GM18873 (cell line): ENCODE data around the gene HOXA13.

Experiments
- ATAC-seq: cut with Tn5 transposase; IDR thresholded peaks from one replicate; pipeline ENCODE4 v1.9.1; 2021; ENCODE audit warnings: mild to moderate bottlenecking, moderate library complexity, moderate number of reproducible peaks; ENCODE audit not compliant: unreplicated experiment, low FRiP score

The HOXA13 gene

DNA sequence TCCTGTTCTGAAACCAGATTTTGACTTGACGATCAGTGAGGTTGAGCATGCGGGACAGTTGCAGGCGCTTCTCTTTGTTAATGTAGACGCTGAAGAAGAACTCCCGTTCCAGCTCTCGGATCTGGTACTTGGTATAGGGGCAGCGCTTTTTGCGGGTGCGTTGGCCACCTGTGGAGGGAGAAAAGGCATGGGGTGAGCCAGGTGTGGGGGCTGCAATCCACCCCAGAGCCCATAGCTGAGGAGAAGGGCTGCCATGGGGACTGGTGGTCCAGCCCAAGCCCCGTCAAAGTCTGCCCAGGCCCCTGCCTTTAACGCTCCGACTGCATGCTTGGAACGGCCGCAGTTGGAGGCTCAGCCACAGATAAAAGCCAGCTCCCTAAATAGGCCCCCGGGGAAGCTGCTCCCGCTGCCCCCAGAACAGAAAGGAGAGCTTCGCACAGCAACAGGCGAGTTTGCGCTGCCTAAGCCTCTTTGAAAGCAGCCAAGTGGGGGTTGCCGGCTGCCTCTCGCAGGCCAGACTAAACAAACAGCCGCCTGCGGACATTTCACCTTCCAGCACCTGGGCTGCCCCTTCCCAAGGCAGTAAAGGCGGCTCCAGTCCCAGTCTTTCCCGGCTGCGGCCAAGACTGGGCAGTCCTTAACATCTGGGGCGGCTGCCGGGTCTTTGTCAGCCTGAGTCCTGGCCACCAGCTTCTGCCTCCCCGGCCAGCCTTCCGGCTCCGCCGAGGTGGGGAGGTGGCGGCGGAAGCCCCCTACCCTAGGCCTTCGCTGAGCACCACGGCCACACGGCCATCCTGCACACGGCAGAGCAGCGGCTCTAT is 16.8 kb downstream of the HOXA13 start:
- no peak for ATAC-seq

DNA sequence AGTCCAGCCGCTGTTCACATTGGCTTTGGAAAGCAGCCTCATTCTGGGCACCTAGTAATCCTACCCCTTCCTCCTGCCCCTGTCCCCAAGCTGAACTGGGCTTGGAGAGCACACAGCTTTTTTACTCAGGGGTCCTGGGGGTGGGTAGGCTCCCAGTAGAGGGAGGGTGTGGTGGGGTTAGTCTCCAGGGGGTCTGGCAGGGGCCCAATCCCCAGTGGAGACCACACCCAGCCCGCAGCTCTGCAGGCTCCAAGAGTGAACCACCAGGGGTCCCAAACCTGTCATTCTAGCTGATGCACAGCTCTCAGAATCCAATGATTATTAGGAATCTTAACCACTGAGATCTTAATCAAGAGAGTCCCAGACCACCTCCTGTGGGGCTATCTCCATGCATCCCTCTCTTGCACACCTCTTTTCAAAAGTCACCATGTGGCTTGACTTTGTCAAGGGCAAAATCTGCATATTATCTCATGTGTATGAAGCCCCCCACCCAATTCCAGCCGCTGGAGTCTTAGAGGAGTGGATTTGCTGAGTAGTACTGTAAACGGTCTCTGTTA is 17.5 kb downstream of the HOXA13 start:
- ATAC-seq, result no peak

DNA sequence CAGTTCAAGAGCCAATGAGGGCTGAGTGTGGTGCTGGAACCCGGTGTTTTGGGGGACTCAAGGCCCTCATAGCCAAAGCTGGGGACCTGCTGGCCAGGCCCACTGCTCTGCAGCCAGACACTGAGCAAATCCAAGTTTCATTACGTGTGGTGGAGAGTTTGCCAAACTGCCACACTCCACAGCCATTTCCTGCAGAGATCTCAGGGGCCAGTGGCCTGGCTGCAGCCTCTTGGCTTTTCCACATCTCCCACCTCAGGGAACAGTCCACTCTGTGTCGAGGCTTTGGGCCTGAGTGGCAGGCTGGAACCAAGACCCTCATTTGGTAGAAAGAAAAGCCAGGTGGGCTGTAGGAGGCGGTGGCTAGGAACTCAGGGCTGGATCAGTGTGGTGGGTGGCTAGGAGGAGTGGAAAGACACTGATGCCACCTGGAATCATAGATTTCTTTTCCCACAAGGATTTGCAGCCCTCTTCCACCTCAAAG is 18.1 kb downstream of the HOXA13 start:
- ATAC-seq, result no peak

DNA sequence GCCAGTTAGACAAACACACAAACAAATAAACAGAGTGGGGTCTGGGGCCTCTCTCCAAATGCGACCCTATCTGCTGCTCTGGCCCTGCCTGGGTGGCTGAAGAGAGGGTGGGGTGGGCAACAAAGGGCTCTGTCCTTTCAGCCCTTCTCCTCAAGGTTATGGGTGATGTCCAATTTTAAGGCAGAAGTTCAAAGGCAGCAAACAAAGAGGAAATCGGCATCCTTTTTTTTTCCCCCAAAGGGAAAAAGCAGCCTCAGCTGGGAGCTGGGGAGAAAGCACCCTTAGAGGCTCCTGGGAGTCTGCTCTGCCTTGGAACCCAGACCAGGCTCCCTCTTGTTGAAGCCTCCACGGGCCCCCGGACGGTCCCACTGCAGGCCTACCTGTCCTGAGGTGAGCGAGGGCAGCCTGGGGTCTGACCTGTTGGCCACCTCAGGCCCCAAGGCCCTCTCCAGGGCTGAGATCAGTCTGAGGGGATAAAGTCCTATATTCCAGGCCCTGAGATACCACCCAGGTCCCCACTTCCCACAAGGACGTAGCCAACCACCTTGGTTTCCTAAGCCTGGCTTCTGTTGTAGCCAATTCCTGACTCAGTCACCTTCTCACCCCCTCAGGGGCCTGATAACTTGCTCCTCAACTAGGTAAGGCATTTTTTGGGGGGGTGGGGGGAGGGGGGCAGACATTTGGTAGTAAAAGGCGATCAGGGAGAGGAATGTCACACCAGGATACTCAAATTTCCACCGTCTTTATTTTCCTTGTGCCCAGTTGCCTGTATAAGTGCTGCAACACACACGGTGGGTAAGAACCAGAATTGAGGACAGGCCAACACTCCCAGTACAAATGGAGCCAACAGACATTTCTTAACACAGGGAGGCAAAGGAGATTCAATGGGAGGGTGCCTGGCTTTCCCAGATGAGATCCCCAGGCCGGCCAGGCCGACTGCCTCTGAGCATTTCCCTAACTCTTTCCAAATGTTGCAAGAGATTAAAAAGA is 19.2 kb downstream of the HOXA13 start:
- no peak for ATAC-seq

DNA sequence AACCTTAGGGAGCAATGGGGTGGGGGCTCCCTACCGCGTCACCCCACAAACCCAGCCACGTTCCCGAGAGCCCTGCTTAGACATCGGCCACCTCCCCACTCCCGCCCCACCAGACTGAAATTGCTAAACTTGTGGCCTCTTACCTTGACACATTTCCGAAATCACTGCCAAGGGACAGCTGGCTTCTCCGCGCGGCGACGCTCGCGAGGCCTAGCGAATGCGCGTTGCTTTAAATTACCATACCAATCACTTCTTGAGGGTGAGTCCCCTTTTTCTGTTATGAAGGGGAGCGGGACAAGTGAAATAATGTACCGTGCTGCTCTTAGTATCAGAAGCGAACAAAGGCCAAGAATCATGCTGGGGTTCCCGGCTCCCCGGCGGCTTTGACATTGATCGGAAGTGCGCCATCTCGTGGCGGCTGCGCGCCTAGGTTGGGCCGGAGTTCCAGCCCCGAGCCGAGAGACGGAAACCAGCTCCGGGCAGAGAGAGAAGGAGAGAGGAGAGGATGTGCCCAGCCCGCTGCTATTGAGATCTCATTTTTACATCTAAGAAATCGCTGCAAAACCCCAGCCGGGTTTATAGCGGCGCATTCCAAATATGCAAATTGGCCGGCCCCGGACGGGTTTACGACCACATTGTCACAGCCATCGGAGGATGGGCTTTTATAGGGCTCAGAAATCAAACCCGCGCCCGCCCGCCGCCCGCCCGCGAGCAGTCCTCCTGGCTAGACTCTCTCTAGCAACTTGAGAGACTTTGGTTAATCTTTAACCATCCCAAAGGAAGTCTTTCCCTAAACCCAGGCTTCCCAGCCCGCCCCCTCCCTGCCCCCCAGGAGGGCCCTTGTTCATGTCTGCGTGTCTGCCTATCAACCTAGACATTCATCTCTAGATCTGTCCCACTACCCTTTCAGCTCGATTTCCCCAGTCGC is 20.1 kb downstream of the HOXA13 start:
- ATAC-seq, result no peak

DNA sequence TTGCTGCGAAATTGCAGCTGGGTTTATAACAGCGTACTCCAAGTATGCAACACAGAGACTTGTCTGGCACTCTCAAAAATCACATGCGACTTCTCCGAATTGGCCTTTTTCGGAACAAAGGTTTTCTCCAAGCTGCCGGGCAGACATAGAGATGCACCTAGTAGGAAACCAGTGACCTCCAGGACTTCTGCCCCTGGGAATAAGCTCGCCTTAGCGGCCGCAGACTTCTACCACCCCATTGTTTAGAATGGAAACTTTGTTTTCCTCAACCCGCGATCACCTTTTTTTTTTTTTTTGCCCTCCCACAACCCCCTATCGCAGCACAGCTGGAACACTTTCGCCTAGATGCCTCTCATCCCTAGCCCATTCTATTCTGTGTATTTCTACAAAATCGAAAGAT is 20.9 kb downstream of the HOXA13 start:
- no peak for ATAC-seq

DNA sequence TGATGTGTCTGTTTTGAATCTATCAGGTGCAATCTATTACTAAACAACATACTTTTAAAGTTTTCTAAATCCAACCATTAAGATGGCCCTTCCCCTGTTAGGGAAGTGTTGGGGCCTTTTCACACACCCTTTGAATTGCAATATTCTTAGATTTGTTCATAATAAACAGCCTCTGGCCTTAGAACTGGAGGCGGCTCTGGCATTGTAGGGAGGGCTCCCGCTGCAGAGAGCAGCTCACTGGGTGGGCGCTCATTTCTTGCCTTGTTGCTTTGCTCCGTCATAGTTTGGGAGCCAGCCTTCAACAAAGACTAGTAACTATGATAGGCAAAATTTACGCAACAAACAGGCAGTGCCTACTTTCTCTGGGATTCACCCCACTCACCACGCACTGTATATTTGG is 21.5 kb downstream of the HOXA13 start:
- no peak for ATAC-seq

DNA sequence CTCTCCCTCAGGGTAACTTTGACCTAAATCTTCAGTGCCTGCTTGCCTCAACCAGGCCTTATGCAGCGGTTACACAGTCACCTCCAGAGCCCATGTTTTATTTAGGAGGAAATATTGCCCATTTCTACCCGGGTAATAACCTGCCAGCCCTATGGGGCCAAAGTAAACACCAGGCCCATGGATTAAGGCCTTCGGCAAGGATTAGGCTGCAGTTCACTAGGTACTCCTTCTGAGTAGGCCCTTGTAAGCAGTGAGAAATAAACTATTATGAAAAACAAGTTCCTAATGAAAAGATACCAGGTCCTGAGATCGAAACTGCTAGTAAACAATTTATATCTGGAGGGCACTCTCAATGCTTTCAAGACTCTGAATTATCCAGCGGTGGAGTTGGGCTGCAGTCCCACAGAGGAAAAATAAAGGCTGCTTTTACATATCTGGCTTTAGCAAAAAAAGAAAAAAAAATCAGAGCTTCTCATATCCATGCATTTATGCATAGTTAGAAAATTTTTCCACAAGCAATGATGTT is 22.0 kb downstream of the HOXA13 start:
- ATAC-seq, result no peak

DNA sequence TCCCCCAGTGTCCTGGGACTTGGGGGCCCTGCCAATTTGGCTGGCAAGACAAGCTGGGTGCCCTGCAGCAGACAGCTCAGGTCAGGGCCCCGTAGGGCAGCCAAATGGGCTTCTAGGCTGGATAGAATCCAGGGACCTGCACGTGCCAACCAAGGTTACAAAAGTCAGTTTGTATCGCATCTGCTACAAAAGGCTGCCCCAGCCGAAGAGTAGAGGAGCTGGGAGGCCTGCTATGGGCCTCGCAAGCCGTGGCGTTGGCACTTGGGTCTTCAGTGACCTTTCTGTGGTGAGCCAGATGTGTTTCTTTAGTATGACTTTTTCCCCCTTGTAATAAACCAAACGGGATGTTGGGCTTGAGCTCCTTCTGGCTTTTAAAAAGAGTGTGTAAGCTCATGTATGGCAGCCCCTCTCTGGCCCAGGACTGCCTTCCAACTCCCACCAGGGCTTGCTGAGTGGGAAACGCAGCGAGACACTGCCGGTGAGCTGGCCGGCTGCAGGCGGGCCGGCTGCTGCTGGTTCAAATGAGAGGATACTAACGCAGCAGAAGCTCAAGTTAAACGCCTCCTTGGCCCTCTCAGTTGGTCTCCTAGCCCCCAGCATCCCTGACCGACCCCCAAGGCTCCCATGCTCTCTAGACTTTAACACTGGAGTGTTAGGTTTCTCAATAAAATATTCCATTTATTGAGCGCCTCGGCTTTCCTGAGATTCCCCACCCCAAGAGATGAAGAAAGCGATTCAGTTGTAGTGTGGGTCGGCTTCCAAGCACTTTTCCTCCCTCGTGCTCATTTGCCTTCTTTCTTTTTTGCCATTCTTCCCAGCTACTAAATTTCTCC is 22.7 kb downstream of the HOXA13 start:
- ATAC-seq, result no peak

DNA sequence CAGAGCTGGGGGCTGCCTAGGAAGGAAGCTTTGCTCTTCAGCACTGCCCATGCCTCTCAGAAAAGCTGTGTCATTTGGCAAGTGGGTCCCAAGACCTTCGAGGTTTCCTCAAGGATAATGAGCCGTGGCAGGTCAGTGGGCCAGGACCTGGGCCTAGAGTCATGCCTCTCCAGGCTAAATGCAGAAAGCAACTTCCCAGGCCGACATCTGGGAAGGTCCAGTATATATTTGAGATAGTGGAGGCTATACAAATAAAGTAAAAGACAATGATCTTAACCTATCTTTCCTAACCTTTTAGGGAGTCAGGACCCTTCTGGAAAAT is 23.4 kb downstream of the HOXA13 start:
- ATAC-seq, result no peak

DNA sequence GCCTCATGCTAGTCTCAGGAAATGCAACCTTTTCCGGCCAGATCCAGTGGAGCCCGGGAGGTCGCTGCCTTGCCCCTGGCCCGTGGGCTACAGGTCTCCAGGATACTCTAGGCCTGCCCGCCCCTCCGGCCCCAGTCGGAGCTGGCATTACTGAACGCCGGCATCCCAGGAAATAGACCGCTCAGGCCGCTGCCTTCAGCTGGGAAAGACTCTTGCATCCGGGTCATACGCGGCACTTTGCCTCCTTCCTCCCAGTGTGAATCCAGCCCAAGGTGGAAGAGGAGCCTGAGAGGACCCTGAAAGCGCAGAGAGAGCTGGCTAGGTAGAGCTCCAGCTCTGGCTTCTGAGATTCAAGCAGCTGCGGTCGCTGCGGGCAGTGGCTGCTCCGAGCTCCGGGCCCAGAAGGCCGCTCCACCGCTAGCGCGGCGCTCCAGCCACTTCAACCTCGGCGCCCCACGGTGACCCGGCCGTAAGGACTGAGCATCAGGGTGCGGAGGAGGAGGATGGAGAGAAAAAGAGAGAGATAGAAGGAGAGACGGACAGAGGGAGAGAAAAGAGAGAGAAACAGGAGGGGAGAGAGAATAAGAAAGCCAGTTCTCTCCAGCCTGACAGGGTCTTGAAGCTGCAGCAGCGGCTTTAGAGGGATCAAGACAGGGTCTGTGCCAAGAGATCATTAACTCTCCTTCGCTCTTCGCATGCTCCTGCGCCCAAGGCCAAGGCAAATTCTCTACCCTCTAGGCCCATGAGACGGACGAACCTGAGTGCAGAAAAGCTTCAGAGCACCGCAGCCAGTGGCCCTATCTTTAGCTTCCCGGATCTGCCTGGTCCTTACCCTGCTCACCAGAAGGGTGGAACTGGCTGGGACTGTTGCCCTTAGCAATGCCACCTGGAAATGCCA is 24.0 kb downstream of the HOXA13 start:
- ATAC-seq, result no peak

DNA sequence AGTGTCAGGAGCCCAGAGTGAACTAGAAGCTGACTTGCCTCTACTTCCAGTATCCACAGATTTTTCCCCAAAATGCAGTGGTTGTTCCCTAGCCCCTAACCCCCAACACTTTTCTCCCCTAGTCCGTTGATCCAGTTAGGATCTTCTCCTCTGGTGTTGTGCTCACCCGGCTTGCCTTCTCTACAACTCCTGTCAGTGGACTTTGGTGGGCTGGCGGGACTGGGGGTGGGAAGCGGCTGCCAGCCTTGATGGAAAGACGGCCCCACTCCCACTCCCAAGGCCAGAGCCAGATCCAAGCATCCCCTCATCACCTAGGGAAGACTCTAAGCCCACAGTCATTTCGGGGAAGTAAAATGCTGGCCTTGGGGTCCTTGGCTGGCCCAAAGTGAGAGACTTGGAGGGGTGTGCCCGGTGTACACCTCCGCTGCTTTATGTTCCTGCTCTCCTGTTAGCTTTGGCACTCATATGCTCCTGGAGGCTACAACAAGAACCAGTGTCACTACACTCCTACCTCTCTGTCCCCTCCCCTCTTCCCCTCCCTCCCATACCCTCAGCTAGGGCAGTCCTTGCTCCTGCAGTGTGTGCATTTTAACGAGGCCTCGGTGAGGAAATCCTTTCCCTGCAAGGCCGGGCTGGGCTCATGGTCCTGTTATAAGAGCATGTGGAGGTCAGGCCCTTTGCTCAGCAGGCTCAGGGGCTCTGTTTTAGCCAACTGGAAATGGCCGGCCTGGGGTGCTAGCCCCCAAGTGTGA is 24.8 kb downstream of the HOXA13 start:
- ATAC-seq, result no peak

DNA sequence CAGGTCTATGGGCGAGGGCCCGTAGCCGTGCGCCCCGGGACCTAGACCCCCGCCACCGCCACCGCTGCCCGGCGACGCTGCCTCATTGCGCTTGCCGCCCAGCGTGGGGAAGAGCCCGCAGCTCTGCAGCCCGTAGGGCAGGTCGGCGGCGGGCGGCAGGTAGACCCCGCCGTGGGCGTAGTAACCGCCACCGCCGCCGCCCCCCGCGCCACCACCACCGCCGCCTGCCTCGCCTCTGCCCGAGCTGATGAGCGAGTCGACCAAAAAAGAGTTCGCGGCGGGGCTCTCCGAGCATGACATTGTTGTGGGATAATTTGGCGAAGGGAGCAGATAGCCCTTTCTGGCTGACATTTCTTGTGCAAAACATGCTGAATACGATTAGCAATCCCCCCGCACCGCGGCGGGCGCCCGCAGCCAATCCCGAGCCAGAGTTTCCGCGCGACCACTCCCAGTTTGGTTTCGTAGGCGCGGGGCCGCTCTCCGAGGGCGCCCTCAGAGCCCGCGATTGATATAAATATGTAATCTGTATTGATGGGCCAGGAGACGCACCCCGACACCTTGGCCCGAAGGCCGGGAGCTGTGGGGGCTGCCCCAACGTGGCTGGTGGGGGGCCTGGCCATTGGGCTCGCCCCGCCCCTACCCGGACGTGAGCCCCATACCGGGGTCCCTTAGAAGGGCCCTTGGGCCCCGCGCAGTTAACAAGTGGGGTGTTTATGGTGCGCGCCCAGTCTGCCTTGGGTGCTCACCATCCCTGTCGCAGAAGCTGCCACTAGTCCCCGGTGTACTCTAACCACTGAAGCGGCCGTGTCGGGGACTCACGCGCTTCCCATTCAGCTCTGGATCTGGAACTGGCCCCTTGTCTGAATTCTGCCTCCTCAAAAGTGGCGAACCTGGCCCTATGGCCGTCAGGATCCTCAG is 25.7 kb downstream of the HOXA13 start, which contains the start of gene HOXA10:
TSS of gene HOXA10 (minus strand) at position 365 of the 918 bp plus-strand sequence. CDS start at position 351, 14 bp downstream.
- no peak for ATAC-seq

DNA sequence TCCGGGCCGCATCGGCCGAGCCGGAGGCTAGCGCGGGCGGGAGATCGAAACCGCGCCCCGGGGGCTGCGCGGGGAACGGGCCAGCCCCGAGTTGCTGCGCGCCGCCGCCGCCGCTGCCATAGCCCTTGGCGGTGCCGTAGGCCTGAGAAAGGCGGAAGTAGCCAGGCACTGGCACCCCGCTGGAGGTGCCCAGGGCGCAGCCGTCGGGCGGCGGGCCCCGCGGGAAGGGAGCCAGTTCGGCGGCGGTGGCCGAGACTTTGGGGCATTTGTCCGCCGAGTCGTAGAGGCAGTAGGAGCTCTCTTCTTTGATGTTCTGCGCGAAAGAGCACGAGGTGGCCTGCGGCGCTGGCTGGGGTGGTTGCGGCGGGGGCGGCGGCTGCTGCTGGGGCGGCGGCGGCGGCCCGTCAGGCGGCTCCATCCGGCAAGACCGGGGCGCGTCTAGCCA is 26.4 kb downstream of the HOXA13 start:
- no peak for ATAC-seq

DNA sequence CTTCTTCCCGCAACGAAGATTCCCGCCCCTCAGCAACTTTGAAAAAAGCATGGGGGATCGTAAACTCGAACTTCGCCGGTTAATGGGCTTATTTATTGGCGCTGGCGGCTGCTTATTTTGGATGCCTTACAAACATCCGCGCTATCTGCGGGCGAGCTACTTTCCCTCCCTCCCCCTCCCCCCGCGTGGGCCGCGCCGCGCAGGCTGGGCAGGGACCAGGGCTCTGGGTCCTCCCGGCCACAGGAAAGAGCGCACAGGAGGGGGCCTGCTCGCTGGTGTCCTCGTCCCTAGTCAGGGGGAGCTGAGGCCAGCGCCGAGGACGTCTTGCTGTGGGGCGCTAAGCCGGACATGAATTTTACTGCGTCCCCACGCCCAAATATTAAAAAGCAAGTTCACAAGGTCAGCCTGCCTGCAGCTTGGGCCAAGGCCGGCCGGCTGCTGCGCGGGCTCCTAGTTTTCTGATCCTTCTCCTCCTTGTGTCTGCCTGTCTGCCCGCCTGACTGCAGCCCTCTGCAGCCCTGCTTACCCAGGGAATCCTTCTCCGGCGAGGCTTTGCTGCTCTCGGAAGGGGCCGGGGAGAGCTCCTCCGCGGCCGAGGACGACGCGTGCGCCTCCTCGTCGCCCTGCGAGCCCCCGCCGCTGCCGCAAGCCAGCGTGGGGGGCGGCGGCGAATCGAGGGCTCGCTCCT is 26.9 kb downstream of the HOXA13 start:
- ATAC-seq, result no peak
